Measurements from ENCODE around the gene GPN3.
A peak's percentile ranks its signal among the peaks of the same experiment; 100 is the strongest.

Gene GPN3

GRCh38 chr12:110501399-110501751, 33.3 kb upstream of the GPN3 start:
- no peak overlapping the region for H3K18ac ChIP-seq (ENCODE audit: low read length)
- peak; percentile 2 for DNase-seq (ENCODE audit: low spot score)
- H4K8ac ChIP-seq (ENCODE audit: low read depth, low read length), result no peak overlapping the region
- no peak overlapping the region for H3K23ac ChIP-seq (ENCODE audit: low read depth, low read length, poor library complexity)
- H3K4ac ChIP-seq (ENCODE audit: low read length), result no peak overlapping the region
- no peak overlapping the region for H2BK15ac ChIP-seq (ENCODE audit: low read length)
- no peak overlapping the region for H2BK120ac ChIP-seq (ENCODE audit: low read depth, low read length)
- H3K9ac ChIP-seq (ENCODE audit: low read depth, low read length, poor library complexity), result peak overlapping the region; percentile 89
- H2AFZ ChIP-seq (ENCODE audit: low read length), result peak overlapping the region; percentile 86
- no CpG with 5 or more reads among the region's 17 CpGs for WGBS, 2 donors (ENCODE audit: extremely low coverage in 2 of 2, insufficient read length in 2 of 2, insufficient replicate concordance in 1 of 2)
- peaks cover 0 to 30% of the 10 kb centered on the region in 2 donors for H3K36me3 ChIP-seq (replicated peaks in 1 of 2; ENCODE audit: control insufficient read depth in 2 of 2, insufficient read depth in 2 of 2, low read length in 2 of 2)
- H3K4me1 ChIP-seq (ENCODE audit: control insufficient read depth in 2 of 2, insufficient read depth in 1 of 2, low read depth in 1 of 2, low read length in 2 of 2), result peaks cover 0 to 4% of the 10 kb centered on the region in 2 donors
- peak overlapping the region; percentile 86 to 96 for H3K4me3 ChIP-seq (ENCODE audit: low read length in 2 of 2)
- H2BK12ac ChIP-seq (ENCODE audit: low read length), result no peak overlapping the region
- no peak overlapping the region for H3K27ac ChIP-seq (replicated peaks; ENCODE audit: low read length)
- H3K14ac ChIP-seq (ENCODE audit: low read length), result no peak overlapping the region
- no peak overlapping the region for H4K91ac ChIP-seq (ENCODE audit: low read depth, low read length, poor library complexity)
- H2AK5ac ChIP-seq (ENCODE audit: low read depth, low read length), result no peak overlapping the region
- no peaks in the 10 kb centered on the region for H3K79me1 ChIP-seq (ENCODE audit: low read depth, low read length)
- peaks cover 3 to 4% of the 10 kb centered on the region in 2 donors for H3K9me3 ChIP-seq (replicated peaks in 1 of 2; ENCODE audit: control insufficient read depth in 2 of 2, insufficient read depth in 1 of 2, low read depth in 1 of 2, low read length in 2 of 2)
- H2BK5ac ChIP-seq (ENCODE audit: low read length), result no peak overlapping the region
- peak overlapping the region; percentile 45 for H3K4me2 ChIP-seq (ENCODE audit: insufficient read depth, low read length, poor library complexity, severe bottlenecking)
- H3K27me3 ChIP-seq (ENCODE audit: control insufficient read depth in 3 of 3, insufficient read depth in 3 of 3, low read depth in 1 of 3, low read length in 3 of 3), result no peaks in the 10 kb centered on the region

GRCh38 chr12:110498984-110499706, 31.1 kb upstream of the GPN3 start:
- Histone ChIP-seq H3K9me3 (replicated peaks in 1 of 2; ENCODE audit: control insufficient read depth in 2 of 2, insufficient read depth in 1 of 2, low read depth in 1 of 2, low read length in 2 of 2) (peaks cover 3 to 4% of the 10 kb centered on the region in 2 donors), H4K8ac (ENCODE audit: low read depth, low read length) (no peak overlapping the region), H3K79me1 (ENCODE audit: low read depth, low read length) (no peaks in the 10 kb centered on the region), H3K27me3 (ENCODE audit: control insufficient read depth in 3 of 3, insufficient read depth in 3 of 3, low read depth in 1 of 3, low read length in 3 of 3) (no peaks in the 10 kb centered on the region), H3K18ac (ENCODE audit: low read length) (no peak overlapping the region), H3K9ac (ENCODE audit: low read depth, low read length, poor library complexity) (no peak overlapping the region), H3K4ac (ENCODE audit: low read length) (no peak overlapping the region), H2AK5ac (ENCODE audit: low read depth, low read length) (no peak overlapping the region), H2BK120ac (ENCODE audit: low read depth, low read length) (no peak overlapping the region), H3K4me3 (ENCODE audit: low read length in 2 of 2) (no peak overlapping the region), H2AFZ (ENCODE audit: low read length) (no peak overlapping the region), H4K91ac (ENCODE audit: low read depth, low read length, poor library complexity) (no peak overlapping the region), H3K23ac (ENCODE audit: low read depth, low read length, poor library complexity) (no peak overlapping the region), H2BK15ac (ENCODE audit: low read length) (no peak overlapping the region), H3K27ac (replicated peaks; ENCODE audit: low read length) (no peak overlapping the region), H3K36me3 (replicated peaks in 1 of 2; ENCODE audit: control insufficient read depth in 2 of 2, insufficient read depth in 2 of 2, low read length in 2 of 2) (peaks cover 9 to 51% of the 10 kb centered on the region in 2 donors), H2BK5ac (ENCODE audit: low read length) (no peak overlapping the region), H3K4me1 (ENCODE audit: control insufficient read depth in 2 of 2, insufficient read depth in 1 of 2, low read depth in 1 of 2, low read length in 2 of 2) (peaks cover 0 to 4% of the 10 kb centered on the region in 2 donors), H2BK12ac (ENCODE audit: low read length) (no peak overlapping the region), H3K14ac (ENCODE audit: low read length) (no peak overlapping the region), H3K4me2 (ENCODE audit: insufficient read depth, low read length, poor library complexity, severe bottlenecking) (no peak overlapping the region)
- no CpG with 5 or more reads among the region's 4 CpGs for WGBS, 2 donors (ENCODE audit: extremely low coverage in 2 of 2, insufficient read length in 2 of 2, insufficient replicate concordance in 1 of 2)
- DNase-seq (ENCODE audit: low spot score), result no peak

GRCh38 chr12:110475426-110475825, 7.4 kb upstream of the GPN3 start:
- no peak overlapping the region for H3K4ac ChIP-seq (ENCODE audit: low read length)
- no peak for DNase-seq (ENCODE audit: low spot score)
- no peaks in the 10 kb centered on the region for H3K9me3 ChIP-seq (replicated peaks in 1 of 2; ENCODE audit: control insufficient read depth in 2 of 2, insufficient read depth in 1 of 2, low read depth in 1 of 2, low read length in 2 of 2)
- H2BK12ac ChIP-seq (ENCODE audit: low read length), result no peak overlapping the region
- no peaks in the 10 kb centered on the region for H3K4me1 ChIP-seq (ENCODE audit: control insufficient read depth in 2 of 2, insufficient read depth in 1 of 2, low read depth in 1 of 2, low read length in 2 of 2)
- no peaks in the 10 kb centered on the region for H3K79me1 ChIP-seq (ENCODE audit: low read depth, low read length)
- H3K4me3 ChIP-seq (ENCODE audit: low read length in 2 of 2), result no peak overlapping the region
- H3K18ac ChIP-seq (ENCODE audit: low read length), result no peak overlapping the region
- no peak overlapping the region for H3K14ac ChIP-seq (ENCODE audit: low read length)
- H2BK5ac ChIP-seq (ENCODE audit: low read length), result no peak overlapping the region
- H2AFZ ChIP-seq (ENCODE audit: low read length), result no peak overlapping the region
- no peak overlapping the region for H3K27ac ChIP-seq (replicated peaks; ENCODE audit: low read length)
- no peak overlapping the region for H2BK120ac ChIP-seq (ENCODE audit: low read depth, low read length)
- H2AK5ac ChIP-seq (ENCODE audit: low read depth, low read length), result no peak overlapping the region
- no peaks in the 10 kb centered on the region for H3K27me3 ChIP-seq (ENCODE audit: control insufficient read depth in 3 of 3, insufficient read depth in 3 of 3, low read depth in 1 of 3, low read length in 3 of 3)
- H4K91ac ChIP-seq (ENCODE audit: low read depth, low read length, poor library complexity), result no peak overlapping the region
- H2BK15ac ChIP-seq (ENCODE audit: low read length), result no peak overlapping the region
- H3K4me2 ChIP-seq (ENCODE audit: insufficient read depth, low read length, poor library complexity, severe bottlenecking), result no peak overlapping the region
- no CpG with 5 or more reads among the region's 7 CpGs for WGBS, 2 donors (ENCODE audit: extremely low coverage in 2 of 2, insufficient read length in 2 of 2, insufficient replicate concordance in 1 of 2)
- no peak overlapping the region for H4K8ac ChIP-seq (ENCODE audit: low read depth, low read length)
- H3K36me3 ChIP-seq (replicated peaks in 1 of 2; ENCODE audit: control insufficient read depth in 2 of 2, insufficient read depth in 2 of 2, low read length in 2 of 2), result peaks cover 4 to 38% of the 10 kb centered on the region in 2 donors
- H3K23ac ChIP-seq (ENCODE audit: low read depth, low read length, poor library complexity), result no peak overlapping the region
- H3K9ac ChIP-seq (ENCODE audit: low read depth, low read length, poor library complexity), result no peak overlapping the region

GRCh38 chr12:110467847-110468213, 227 bp downstream of the GPN3 start:
- Histone ChIP-seq H2BK120ac (ENCODE audit: low read depth, low read length) (no peak overlapping the region), H3K4ac (ENCODE audit: low read length) (no peak overlapping the region), H3K9ac (ENCODE audit: low read depth, low read length, poor library complexity) (peak overlapping the region; percentile 83), H3K18ac (ENCODE audit: low read length) (peak overlapping the region; percentile 95), H2AFZ (ENCODE audit: low read length) (peak overlapping the region; percentile 82), H2BK15ac (ENCODE audit: low read length) (no peak overlapping the region), H2BK5ac (ENCODE audit: low read length) (no peak overlapping the region), H3K27ac (replicated peaks; ENCODE audit: low read length) (no peak overlapping the region), H3K4me2 (ENCODE audit: insufficient read depth, low read length, poor library complexity, severe bottlenecking) (peak overlapping the region; percentile 64), H3K9me3 (replicated peaks in 1 of 2; ENCODE audit: control insufficient read depth in 2 of 2, insufficient read depth in 1 of 2, low read depth in 1 of 2, low read length in 2 of 2) (no peaks in the 10 kb centered on the region), H3K79me1 (ENCODE audit: low read depth, low read length) (peaks cover 12% of the 10 kb centered on the region), H4K8ac (ENCODE audit: low read depth, low read length) (no peak overlapping the region), H2AK5ac (ENCODE audit: low read depth, low read length) (no peak overlapping the region), H3K4me3 (ENCODE audit: low read length in 2 of 2) (peak overlapping the region; percentile 62 to 96), H4K91ac (ENCODE audit: low read depth, low read length, poor library complexity) (no peak overlapping the region), H3K4me1 (ENCODE audit: control insufficient read depth in 2 of 2, insufficient read depth in 1 of 2, low read depth in 1 of 2, low read length in 2 of 2) (peaks cover 6 to 8% of the 10 kb centered on the region in 2 donors), H3K27me3 (ENCODE audit: control insufficient read depth in 3 of 3, insufficient read depth in 3 of 3, low read depth in 1 of 3, low read length in 3 of 3) (no peaks in the 10 kb centered on the region), H3K36me3 (replicated peaks in 1 of 2; ENCODE audit: control insufficient read depth in 2 of 2, insufficient read depth in 2 of 2, low read length in 2 of 2) (peaks cover 9 to 28% of the 10 kb centered on the region in 2 donors), H3K23ac (ENCODE audit: low read depth, low read length, poor library complexity) (peak overlapping the region; percentile 94), H2BK12ac (ENCODE audit: low read length) (no peak overlapping the region), H3K14ac (ENCODE audit: low read length) (no peak overlapping the region)
- WGBS, 2 donors (ENCODE audit: extremely low coverage in 2 of 2, insufficient read length in 2 of 2, insufficient replicate concordance in 1 of 2), result no CpG with 5 or more reads among the region's 15 CpGs
- no peak for DNase-seq (ENCODE audit: low spot score)
